Medulla oblongata (tissue), 1 donor: ENCODE results near the gene CFHR3.
"Not testable (repeated sequence)": the region's sequence is repeated elsewhere in the genome, so short reads cannot be mapped to it uniquely, and the experiment has no call there.

Experiments
- DNase-seq: peaks from one replicate; pipeline ENCODE4 v3.0.0-alpha.2; 2015; ENCODE audit errors: extremely low spot score

Gene CFHR3

GRCh38 chr1:196774603-196775002, at the start of gene CFHR3:
Gene CFHR3 (plus strand): TSS chr1:196774840. CDS start chr1:196774887, 47 bp downstream.
- DNase-seq: no peak

- no peak for DNase-seq
These were observed 42.1 kb upstream of the CFHR3 start for GRCh38 chr1:196732526-196732925.

DNA sequence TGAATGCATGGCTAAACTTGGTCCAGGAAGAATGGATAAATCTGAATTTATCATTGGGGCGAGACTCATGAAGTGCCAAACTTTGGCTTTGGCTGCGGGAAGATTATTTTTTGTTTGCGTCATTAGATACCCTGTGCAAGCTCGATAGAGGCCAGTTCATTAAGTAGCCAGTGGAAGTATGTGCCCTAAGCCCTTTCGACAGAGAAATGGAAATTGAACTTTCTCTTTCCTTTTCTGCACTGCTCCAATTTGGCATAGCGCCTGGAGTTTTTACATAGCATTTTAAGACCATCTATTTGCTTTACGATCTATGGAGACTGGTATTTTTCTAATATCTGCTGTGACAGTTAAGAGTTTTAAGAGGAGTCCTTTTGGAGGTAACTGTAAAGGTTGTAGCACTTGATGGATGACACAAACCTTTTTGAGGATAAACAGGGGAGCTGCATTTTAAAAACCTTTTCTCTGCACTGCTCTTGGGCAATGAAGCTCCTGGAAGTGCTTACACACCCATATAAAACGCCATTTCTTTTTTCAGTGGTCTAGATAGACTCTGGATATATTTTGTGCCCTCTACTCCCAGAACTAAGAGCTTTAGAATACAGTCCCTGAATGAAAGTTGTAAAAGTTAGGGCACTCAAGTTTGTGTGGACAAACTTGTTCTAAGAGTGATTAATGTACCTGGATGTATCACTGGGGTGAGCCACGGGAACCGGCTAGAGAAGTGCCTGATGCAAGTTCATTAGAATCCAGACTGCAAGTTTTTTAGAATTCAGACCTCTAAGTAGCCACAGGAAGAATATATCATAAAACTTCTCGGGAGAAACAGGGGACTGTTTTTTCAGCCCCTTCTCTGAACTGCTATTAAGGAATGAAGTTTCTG, 41.3 kb upstream of the CFHR3 start:
- DNase-seq: no peak

- DNase-seq: no peak
These were observed 40.6 kb upstream of the CFHR3 start for GRCh38 chr1:196734006-196734405.

DNA sequence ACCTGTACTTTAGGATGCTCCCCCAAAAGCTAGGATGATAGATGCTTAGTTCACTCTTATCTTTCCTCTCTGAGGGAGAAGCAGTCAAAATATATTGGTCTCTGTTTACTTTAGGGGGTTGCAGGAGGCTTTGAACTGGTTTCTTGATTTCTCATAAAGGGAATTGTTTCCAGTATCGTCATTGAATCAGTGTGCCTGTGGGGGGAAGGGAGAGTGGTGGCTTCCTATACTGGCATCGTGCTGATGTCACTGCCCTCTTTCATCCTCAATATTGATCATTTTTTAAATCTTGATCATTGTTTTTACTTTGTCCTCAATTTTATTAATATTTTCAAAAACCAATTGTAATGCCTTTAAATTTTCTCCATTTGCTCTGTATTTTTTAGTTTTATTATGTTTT, 40.2 kb upstream of the CFHR3 start:
- DNase-seq: no peak

DNA sequence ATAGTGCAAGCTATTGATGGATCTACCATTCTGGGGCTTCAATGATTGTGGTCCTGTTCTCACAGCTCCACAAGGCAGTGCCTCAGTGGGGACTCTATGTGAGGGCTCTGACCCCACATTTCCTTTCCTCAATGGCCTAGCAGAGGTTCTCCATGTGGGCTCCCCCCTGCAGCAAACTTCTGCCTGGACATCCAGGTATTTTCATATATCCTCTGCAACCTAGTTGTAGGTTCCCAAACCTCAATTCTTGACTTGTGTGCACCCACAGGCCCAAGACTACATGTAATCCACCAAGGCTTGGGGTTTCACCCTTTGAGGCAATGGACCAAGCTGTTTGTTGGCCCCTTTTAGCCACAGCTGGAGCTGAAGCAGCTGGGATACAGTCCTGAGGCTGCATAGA, 35.9 kb upstream of the CFHR3 start:
- DNase-seq: no peak

- DNase-seq: not testable (repeated sequence)
These were observed 31.4 kb upstream of the CFHR3 start for GRCh38 chr1:196743244-196743643.

- not testable (repeated sequence) for DNase-seq
These were observed 9.5 kb upstream of the CFHR3 start for GRCh38 chr1:196765019-196765740.

- DNase-seq: not testable (repeated sequence)
These were observed 4.8 kb upstream of the CFHR3 start for GRCh38 chr1:196769823-196770222.

- DNase-seq: no peak
These were observed 927 bp upstream of the CFHR3 start for GRCh38 chr1:196773713-196774112.

- DNase-seq: no peak
These were observed 465 bp upstream of the CFHR3 start for GRCh38 chr1:196774175-196774574.

GRCh38 chr1:196777603-196778002, 3.0 kb downstream of the CFHR3 start:
- DNase-seq: no peak

GRCh38 chr1:196779093-196779492, 4.5 kb downstream of the CFHR3 start:
- DNase-seq: no peak

DNA sequence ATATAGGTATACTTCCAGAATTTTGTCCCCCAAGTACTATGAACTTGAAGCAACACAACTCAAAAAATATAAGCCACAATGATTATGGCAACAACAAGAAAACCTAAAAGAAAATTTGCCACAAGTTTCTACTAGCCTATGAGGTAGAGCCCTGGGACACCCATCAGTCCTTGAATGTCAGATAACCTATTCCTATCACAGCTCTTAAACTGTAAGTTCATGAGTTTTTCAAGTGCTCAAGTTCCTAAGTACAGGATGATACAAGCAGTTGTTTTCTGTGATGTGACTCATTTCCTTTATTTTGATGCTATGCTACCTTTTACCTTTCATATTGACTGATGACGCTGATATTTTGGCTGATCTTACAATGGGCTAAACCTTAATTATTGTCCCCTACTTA, 16.6 kb downstream of the CFHR3 start:
- not testable (repeated sequence) for DNase-seq

DNA sequence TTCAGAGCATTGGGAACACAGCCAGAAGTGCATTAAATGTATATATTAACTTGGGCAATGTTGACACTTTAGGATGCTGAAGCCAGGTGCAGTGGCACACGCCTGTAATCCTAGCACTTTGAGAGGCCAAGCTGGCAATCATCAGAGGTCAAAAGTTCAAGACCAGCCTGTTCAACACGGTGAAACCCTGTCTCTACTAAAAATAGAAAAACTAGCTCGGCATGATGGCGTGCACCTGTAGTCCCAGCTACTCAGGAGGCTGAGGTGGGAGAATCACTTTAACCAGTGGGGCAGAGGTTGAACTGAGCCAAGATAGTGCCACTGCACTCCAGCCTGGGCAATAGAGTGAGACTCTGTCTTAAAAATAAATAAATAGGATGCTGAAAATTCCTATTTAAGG, 19.5 kb downstream of the CFHR3 start:
- not testable (repeated sequence) for DNase-seq

DNA sequence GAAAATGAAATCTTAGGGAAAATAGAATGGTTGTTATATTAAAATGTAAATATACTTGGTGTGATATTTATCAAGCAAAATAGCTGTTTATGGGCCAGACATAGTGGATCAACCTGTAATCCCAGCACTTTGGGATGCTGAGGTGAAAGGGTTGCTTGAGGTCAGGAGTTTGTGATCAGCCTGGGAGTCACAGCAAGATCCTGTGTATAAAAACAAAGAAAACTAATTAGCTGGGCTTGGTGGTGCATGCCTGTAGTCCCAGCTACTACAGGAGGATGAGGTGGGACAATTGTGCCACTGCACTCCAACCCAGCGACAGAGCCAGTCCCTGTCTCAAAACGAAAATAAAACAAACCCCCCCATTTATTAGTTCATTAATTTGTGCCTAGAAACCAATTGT, 23.3 kb downstream of the CFHR3 start:
- DNase-seq: no peak

DNA sequence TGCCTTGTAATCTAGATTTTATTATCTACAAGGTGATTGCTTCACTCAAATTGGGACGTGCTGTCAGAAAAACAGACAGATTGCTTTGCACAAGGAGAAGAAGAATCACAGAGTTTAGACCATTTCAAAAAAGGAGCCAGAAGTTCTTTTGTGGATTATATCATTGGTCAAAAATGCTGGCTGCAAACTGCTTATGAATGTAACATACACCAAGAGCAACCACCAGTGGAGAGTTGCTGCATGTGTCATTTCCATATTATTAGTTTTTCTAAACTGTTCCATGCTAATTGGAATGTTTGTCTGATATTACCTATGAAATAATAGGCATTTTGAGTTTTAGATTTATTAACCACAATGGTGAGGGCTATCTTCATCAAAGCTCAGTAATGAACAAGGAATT, 27.3 kb downstream of the CFHR3 start:
- not testable (repeated sequence) for DNase-seq

- DNase-seq: no peak
These were observed 34.0 kb downstream of the CFHR3 start for GRCh38 chr1:196808529-196809235.

DNA sequence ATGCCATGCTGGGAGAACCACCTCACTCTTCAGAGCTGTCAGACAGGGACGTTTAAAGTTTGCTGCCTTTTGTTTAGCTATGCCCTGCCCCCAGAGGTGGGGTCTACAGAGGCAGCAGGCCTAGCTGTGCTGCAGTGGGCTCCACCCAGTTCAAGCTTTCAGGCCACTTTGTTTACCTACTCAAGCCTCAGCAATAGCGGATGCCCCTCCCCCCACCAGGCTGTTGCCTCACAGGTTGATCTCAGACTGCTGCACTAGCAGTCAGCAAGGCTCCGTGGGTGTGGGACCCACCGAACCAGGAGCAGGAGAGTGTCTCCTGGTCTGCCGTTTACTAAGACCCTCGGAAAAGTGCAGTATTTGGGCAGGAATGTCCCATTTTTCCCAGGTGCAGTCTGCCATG, 42.8 kb downstream of the CFHR3 start:
- DNase-seq: not testable (repeated sequence)

DNA sequence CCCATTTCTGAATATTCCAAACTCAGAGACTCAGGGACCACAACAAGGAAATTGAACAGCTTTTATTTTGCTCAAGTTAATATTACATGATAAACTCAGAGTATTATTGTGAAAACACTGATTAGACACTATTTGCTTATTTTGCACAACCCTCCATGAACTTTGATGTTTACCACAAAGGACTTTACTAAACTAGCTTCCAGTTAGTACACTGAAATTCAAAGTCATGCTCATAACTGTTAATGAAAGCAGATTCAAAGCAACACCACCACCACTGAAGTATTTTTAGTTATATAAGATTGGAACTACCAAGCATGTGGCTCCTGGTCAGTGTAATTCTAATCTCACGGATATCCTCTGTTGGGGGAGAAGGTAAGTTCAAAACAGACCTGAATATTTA, 44.9 kb downstream of the CFHR3 start, which contains the start of gene CFHR1:
Gene CFHR1 (plus strand): TSS at position 201 of the 400 bp plus-strand sequence. CDS start 114 bp downstream, at position 315.
- not testable (repeated sequence) for DNase-seq

GRCh38 chr1:196827860-196828259, 53.2 kb downstream of the CFHR3 start:
- not testable (repeated sequence) for DNase-seq
